T-helper 17 cell (primary cell): Measurements from ENCODE around the gene EIF1AD. TPM values are rescaled to one million over a fixed set of nuclear protein-coding genes. Genes with fewer than 3 reads are reported as not detected.
"Not testable (repeated sequence)": the region's sequence is repeated elsewhere in the genome, so short reads cannot be mapped to it uniquely, and the experiment has no call there.

Source experiments
- ATAC-seq: fragments of 150-1000 bp; cut with Tn5 transposase; 2 replicates; pipeline ENCODE4 v1.10.0; 2021; ENCODE audit warnings: mild to moderate bottlenecking, moderate library complexity
- DNase-seq, 3 donors: peaks; one replicate each; pipeline versions ENCODE4 v3.0.0 to v3.0.0-alpha.2; 2020 to 2021
- H3K9me3 ChIP-seq: one replicate; pipeline ENCODE4 v1.7.0; 2013; ENCODE audit warnings: low read length, mild to moderate bottlenecking; ENCODE audit not compliant: control insufficient read depth, poor library complexity, severe bottlenecking
- H3K27ac Mint-ChIP-seq: one replicate; pipeline ENCODE4 v1.8.0; 2022; ENCODE audit warnings: mild to moderate bottlenecking, moderate library complexity, mixed read lengths
- H3K27me3 Mint-ChIP-seq: one replicate; pipeline ENCODE4 v1.8.0; 2022; ENCODE audit warnings: mixed read lengths
- H3K36me3 Mint-ChIP-seq: one replicate; pipeline ENCODE4 v1.8.0; 2022; ENCODE audit warnings: low read depth, mixed read lengths
- H3K4me1 Mint-ChIP-seq: one replicate; pipeline ENCODE4 v1.8.0; 2022; ENCODE audit warnings: mild to moderate bottlenecking, mixed read lengths
- H3K4me3 Mint-ChIP-seq: one replicate; pipeline ENCODE4 v1.8.0; 2022; ENCODE audit warnings: mild to moderate bottlenecking, moderate library complexity, mixed read lengths
- total RNA-seq, 4 donors: library from RNA in 2 of 4; stranded (reverse) in 2 of 4; gene quantifications; one replicate each; pipeline ENCODE4 v1.2.3 and lab custom pipeline; 2022 to 2026

Gene EIF1AD
- total RNA-seq, 2 donors from 2014 or later: 85.2 to 100 TPM

DNA sequence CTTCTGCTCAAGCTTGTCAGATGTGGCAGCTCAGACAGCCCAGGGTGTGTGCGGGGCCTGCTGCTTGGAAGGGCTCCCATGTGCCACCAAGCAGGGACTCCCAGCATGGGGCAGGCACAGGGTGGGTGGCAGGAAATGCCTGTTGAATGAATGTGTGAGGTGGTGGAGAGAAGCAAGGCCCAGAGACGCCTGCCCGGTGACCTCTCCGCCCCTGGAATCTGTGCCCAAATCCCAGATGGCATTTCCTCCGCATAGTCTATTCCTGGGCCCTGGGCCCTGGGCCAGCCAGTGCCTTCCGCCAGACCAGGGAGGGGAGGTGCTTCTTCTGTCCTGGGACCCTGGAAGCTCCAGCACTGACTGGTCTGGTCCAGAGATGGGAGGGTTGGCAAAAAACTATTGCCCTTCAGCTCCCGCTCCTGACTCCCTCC is 13.5 kb upstream of the EIF1AD start:
- peaks cover 4% of the 10 kb centered on the region for H3K4me1 Mint-ChIP-seq
- no peaks in the 10 kb centered on the region for H3K9me3 ChIP-seq
- H3K27me3 Mint-ChIP-seq: peaks cover 9% of the 10 kb centered on the region
- peaks cover 2% of the 10 kb centered on the region for H3K36me3 Mint-ChIP-seq
- no peak overlapping the region for H3K4me3 Mint-ChIP-seq
- DNase-seq (no peak), ATAC-seq (no peak)
- no peak overlapping the region for H3K27ac Mint-ChIP-seq

GRCh38 chr11:66014804-66015453 is 13.0 kb upstream of the EIF1AD start:
- Mint-ChIP-seq H3K27ac (no peak overlapping the region), H3K36me3 (peaks cover 2% of the 10 kb centered on the region)
- no peak for ATAC-seq

DNA sequence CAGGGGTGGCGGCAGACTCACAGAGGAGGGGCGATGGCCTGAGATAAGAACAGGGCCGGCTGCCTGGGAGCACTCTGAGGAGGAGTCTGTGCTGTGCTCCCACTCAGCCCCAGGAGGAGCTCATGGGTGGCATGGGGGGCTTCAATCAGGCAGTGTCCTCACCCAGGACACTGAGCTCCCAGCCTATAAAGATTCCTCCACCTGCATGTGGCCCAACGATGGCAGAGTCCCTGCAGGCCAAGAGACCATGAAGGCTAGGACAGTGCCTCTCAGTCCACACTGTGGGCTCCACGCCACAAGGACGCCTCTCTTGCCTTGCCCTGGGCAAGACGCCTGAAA is 11.8 kb upstream of the EIF1AD start:
- Mint-ChIP-seq H3K27ac (no peak overlapping the region), H3K4me1 (peaks cover 5% of the 10 kb centered on the region), H3K27me3 (peaks cover 13% of the 10 kb centered on the region), H3K36me3 (peaks cover 2% of the 10 kb centered on the region), H3K4me3 (no peak overlapping the region)
- ATAC-seq (no peak), DNase-seq (no peak)
- H3K9me3 ChIP-seq: no peaks in the 10 kb centered on the region

More at GRCh38 chr11:66014804-66015453, 13.0 kb upstream of the EIF1AD start:
- Mint-ChIP-seq H3K4me3 (no peak overlapping the region), H3K4me1 (peaks cover 5% of the 10 kb centered on the region), H3K27me3 (peaks cover 13% of the 10 kb centered on the region)
- H3K9me3 ChIP-seq: no peaks in the 10 kb centered on the region
- no peak for DNase-seq

DNA sequence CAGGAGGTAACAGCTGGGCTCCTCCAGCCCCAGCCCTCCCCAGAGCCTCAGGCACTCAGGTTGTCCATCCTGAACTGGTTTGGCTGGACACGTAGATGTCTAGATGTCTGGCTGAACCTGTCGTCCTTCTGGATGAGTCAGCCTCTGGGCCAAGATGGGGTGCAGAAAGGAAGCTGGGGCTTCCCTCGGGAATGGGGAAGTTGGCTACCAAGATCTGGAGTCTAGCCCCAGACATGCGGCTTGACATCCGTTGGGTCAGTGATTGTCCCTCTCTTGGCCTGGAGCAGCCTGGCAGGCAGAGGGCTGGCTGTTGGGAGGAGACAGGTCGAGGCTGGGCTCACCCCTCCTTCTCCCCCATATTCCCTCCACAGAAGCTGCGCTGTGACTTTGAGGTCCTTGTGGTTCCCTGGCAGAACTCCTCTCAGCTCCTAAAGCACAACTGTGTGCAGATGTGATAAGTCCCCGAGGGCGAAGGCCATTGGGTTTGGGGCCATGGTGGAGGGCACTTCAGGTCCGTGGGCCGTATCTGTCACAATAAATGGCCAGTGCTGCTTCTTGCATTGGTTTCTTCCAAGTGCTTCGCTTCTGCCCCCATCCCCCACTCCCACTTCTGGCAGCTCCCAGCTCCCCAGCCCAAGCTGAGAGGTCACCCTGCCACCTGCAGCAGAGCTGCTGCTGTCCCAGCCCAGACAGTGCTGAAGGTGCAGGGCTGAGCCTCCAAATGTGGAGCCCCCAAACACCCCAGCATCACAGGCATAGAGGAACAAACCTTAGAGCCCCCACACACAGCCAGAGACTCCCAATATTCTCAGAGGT is 11.2 kb upstream of the EIF1AD start:
- Mint-ChIP-seq H3K27me3 (peaks cover 13% of the 10 kb centered on the region), H3K4me3 (no peak overlapping the region), H3K27ac (no peak overlapping the region), H3K36me3 (peaks cover 2% of the 10 kb centered on the region), H3K4me1 (peaks cover 5% of the 10 kb centered on the region)
- ATAC-seq (no peak), DNase-seq (no peak)
- no peaks in the 10 kb centered on the region for H3K9me3 ChIP-seq

DNA sequence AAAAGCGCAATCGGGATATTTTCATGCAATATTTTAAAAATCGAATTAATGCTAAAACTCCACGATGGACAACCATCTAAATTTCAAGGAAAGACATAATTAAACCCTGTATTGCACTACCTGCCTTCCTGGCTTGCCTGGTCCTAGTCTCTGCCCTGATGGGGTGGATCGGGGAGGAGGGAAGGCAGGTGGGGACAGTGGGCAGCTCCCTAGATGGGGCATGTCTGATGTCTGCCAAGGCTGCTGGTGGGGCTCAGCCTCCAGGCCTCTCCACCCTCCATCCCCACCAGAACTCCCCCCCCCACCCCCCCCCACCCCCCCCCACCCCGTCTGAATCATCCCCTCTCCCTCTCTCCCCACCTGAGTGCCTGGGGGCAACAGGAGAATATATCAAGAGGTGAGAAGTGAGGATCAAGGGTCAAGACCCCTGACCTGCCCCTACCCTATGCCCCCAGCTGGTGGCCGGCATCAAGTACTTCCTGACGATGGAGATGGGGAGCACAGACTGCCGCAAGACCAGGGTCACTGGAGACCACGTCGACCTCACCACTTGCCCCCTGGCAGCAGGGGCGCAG is 10.5 kb upstream of the EIF1AD start:
- Mint-ChIP-seq H3K4me1 (peaks cover 5% of the 10 kb centered on the region), H3K4me3 (peak overlapping the region; percentile 31), H3K27me3 (peaks cover 13% of the 10 kb centered on the region), H3K27ac (no peak overlapping the region), H3K36me3 (peaks cover 2% of the 10 kb centered on the region)
- DNase-seq: no peak
- ATAC-seq: no peak
- H3K9me3 ChIP-seq: no peaks in the 10 kb centered on the region

DNA sequence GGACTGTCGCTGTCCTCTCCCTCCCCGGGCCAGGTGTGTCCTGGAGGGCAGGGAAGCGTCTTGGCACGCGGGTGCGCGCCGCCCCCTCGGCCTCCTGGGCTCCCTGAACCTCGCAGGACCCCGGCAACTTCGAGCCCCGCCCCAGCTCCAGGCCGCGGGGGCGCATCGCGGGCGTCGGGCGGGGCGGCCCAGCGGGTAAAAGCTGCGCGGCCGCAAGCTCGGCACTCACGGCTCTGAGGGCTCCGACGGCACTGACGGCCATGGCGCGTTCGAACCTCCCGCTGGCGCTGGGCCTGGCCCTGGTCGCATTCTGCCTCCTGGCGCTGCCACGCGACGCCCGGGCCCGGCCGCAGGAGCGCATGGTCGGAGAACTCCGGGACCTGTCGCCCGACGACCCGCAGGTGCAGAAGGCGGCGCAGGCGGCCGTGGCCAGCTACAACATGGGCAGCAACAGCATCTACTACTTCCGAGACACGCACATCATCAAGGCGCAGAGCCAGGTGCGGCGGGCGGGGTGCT is 9.9 kb upstream of the EIF1AD start, which contains the start of gene CST6:
CST6 (plus strand) TSS at position 224 of the 519 bp plus-strand sequence; CDS start at position 261, 37 bp downstream.
- H3K9me3 ChIP-seq: no peaks in the 10 kb centered on the region
- H3K27ac Mint-ChIP-seq: no peak within 1 kb of the TSS
- H3K27me3 Mint-ChIP-seq: peaks cover 13% of the 10 kb centered on the region
- DNase-seq: no peak
- peak within 1 kb of the TSS; percentile 31 for H3K4me3 Mint-ChIP-seq
- H3K36me3 Mint-ChIP-seq: peaks cover 2% of the 10 kb centered on the region
- peak; percentile 16 for ATAC-seq
- peaks cover 5% of the 10 kb centered on the region for H3K4me1 Mint-ChIP-seq

- ATAC-seq: no peak
- Mint-ChIP-seq H3K27ac (no peak overlapping the region), H3K36me3 (peaks cover 2% of the 10 kb centered on the region), H3K4me1 (peaks cover 5% of the 10 kb centered on the region), H3K4me3 (no peak overlapping the region), H3K27me3 (peaks cover 13% of the 10 kb centered on the region)
- no peaks in the 10 kb centered on the region for H3K9me3 ChIP-seq
- no peak for DNase-seq
Measured at GRCh38 chr11:66011239-66011784, 9.4 kb upstream of the EIF1AD start.

- Mint-ChIP-seq H3K27ac (peak overlapping the region; percentile 29), H3K27me3 (peaks cover 13% of the 10 kb centered on the region)
- ATAC-seq, H3K9me3 ChIP-seq, DNase-seq, H3K4me1 Mint-ChIP-seq, H3K4me3 Mint-ChIP-seq, H3K36me3 Mint-ChIP-seq: not testable (repeated sequence)
Measured at GRCh38 chr11:66010036-66010435, 8.1 kb upstream of the EIF1AD start.

DNA sequence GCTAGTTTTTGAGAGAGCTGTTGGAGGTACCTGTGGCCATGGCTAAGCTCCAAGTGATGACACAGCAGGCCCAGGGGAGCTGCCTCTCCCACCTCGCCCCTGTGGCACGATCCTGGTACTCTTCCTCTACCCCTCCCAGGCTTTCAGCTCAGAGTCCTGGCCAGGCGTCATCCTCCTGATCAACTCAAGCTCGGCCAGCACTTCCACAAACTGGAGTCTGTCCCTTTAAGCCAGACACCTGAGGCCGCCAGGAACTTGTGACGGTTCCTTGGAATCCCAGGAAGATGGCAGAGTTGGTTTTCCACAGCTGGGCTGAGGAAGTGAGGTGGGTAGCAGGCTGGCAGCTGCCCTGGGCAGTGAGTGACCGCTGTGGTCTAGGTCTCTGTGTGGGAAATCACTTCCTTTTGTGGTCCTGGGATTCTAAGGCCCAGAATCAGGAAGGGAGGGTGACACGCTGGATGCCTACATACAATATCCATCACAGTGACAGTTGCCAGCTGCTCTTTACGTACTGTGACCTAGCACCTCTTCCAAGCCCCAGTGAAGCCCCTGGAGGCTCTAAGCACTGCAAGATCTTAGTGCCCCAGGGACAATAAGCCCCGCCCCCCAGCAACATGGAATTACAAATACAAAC is 6.6 kb upstream of the EIF1AD start:
- H3K4me1 Mint-ChIP-seq: peaks cover 5% of the 10 kb centered on the region
- no peak overlapping the region for H3K4me3 Mint-ChIP-seq
- H3K9me3 ChIP-seq: no peaks in the 10 kb centered on the region
- DNase-seq (no peak), ATAC-seq (no peak)
- H3K36me3 Mint-ChIP-seq: no peaks in the 10 kb centered on the region
- no peak overlapping the region for H3K27ac Mint-ChIP-seq
- H3K27me3 Mint-ChIP-seq: peaks cover 12% of the 10 kb centered on the region

- no peaks in the 10 kb centered on the region for H3K9me3 ChIP-seq
- DNase-seq (no peak), ATAC-seq (no peak)
- Mint-ChIP-seq H3K27ac (peak overlapping the region; percentile 9), H3K36me3 (no peaks in the 10 kb centered on the region), H3K4me3 (no peak overlapping the region), H3K27me3 (peaks cover 7% of the 10 kb centered on the region), H3K4me1 (peaks cover 8% of the 10 kb centered on the region)
Measured at GRCh38 chr11:66008095-66008467, 6.1 kb upstream of the EIF1AD start.

DNA sequence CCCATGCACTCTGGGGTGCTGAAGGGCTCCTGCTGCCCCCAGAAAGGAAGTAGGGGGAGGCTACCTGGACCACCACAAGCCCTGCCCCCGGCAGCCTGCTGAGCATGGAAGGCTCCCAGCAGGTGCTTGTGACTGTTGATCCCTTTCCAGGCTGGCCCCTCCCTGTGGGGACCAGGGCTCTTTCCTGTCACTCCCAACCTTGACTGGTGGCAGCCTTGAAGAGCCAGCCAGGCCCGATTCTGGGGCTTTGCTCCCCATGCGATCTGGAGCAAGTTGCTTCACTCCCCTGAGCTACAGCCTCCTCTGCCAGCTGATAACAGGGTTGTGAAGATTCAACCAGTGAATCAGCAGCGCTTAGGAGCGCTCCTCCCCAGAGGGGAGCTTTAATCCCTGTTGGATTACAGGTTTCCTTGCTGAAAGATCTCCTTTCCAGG is 5.3 kb upstream of the EIF1AD start:
- no peaks in the 10 kb centered on the region for H3K9me3 ChIP-seq
- Mint-ChIP-seq H3K36me3 (no peaks in the 10 kb centered on the region), H3K4me3 (no peak overlapping the region), H3K4me1 (peaks cover 15% of the 10 kb centered on the region), H3K27me3 (peaks cover 5% of the 10 kb centered on the region), H3K27ac (peak overlapping the region; percentile 9)
- DNase-seq: no peak
- ATAC-seq: no peak

DNA sequence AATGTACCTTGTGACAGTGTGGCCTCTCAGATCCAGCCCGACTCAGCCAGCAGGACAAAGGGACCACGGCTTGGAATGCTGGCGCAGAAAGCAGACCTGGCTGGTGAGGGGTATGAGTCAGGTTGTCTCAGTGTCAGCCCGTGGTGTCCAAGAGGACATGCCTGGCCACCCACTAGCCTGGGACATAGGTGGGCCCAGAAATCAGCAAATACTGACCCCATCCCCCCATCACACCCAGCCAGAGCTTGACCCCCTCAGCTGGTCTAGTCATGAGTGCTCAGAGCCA is 4.9 kb upstream of the EIF1AD start:
- ATAC-seq (no peak), DNase-seq (no peak)
- peaks cover 3% of the 10 kb centered on the region for H3K36me3 Mint-ChIP-seq
- H3K4me1 Mint-ChIP-seq: peaks cover 17% of the 10 kb centered on the region
- no peak overlapping the region for H3K4me3 Mint-ChIP-seq
- no peak overlapping the region for H3K27ac Mint-ChIP-seq
- H3K9me3 ChIP-seq: no peaks in the 10 kb centered on the region
- H3K27me3 Mint-ChIP-seq: peaks cover 5% of the 10 kb centered on the region
